ENCODE measurements around the gene AARS2.

Gene AARS2

DNA sequence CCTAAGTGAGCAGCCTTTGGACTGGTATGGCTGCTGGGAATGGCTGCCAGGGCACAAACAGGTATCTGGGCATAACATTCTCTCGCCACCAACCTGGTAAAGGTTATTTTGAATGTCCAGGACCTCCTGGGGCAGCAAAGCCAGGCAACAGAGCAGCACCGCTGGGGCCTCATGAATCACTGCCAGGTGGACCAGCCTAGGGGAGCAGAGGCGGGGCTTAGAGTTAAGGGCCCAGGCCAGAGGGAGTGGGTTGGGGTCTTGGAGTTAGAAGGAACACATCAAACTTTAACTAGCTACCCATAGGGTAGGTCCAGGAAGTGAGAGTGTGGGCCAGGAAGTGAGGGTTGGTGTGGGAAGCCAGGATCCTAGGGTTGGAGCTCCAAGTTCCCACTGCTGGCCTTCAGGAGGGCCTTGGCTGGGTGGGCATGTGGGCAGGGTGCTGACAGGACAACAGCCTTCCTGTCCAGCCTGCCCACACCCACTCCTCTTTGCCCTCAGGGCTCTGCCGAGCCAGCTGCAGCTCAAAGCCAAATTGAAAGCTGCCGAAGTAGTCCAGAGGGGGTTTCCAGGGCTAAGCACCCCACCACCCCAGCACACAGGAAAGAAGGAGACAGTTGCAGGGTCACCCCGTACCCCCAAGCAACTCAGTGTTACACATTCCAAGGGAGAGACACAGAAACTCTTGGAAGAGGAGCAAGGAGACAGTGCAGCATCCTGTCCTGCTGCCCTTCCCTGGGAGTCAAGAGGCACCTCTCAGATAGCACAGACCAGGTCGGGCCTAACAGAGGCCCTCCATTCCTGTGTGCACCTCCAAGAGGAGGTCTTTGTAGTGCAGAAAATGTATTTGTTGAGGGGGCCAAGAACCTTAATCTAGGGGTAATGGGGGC, 50.4 kb downstream of the AARS2 start:
- no peak for DNase-seq (ENCODE audit: low spot score)

DNA sequence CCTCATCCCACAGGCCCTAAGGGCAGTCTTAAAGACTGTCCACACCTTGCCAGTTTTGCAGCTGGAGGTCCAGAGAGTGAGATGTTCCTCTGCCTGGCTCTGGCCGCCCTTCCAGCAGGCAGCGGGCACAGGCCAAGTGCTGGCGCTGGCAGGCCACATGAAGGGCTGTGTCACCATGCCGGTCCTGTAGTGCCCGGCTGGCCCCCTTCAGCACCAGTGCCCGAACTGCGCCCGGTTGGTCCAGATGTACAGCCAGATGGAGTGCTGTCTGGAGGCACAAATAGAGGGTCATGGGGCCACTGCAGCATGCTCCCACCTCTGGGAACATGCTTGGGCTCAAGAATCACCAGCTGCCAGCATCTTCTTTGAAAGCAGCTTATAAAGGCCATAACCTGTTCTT, 51.6 kb downstream of the AARS2 start:
- no peak for DNase-seq (ENCODE audit: low spot score)

DNA sequence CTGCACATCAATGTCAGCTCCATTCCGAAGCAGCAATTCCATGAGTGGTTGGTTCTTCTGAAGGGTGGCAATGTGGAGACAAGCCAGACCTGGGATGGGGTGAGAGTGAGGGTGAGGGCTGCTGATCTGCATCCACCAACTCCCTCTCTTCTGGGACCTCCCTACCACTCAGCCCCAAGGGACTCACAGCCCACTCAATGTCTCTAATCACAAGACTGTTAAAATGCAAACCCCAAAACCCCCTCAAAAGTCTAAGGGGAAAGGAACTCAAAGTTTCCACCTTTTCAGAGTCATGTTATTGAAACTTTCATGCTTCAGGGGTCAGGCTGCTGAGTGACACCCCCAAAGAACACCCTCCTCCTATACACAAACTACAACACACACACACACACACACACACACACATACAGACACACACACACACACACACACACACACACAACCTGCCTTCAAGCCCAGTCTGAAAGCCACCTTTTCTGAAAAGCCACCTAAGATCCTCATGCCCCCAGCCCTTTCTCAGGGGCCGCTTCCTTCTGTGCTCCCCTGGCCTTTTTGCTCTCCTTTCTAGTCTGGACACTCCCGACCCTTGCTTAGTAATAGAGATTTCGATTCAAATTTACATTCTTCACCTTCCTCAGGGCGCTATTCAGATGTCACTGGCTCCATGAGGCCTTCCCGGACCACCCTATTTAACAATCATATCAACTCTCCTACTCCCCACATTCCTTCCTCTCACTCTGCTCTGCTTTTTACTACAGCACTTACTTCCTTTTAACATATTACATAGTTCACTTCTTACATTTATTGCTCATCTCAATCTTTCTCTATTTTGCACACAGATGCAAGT, 52.5 kb downstream of the AARS2 start:
- no peak for DNase-seq (ENCODE audit: low spot score)

DNA sequence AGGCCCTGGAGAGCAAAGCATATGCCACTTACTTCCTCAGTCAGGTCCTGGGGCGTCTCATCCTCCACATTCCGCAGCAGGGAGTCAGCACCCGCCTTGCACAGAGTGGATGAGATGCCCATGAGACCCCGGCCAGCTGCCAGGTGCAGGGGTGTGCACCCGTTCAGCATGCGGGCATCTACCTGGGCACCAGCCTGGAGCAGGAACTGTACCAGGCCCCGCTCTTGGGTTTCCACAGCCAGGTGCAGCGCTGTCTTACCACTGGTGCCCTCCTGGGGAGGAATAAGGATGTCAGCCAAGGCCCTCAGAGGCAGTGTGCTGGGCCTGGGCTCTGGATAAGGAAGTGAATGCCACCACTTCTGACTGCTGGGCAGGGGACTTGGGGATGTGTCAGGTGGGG, 53.1 kb downstream of the AARS2 start:
- DNase-seq (ENCODE audit: low spot score), result no peak

DNA sequence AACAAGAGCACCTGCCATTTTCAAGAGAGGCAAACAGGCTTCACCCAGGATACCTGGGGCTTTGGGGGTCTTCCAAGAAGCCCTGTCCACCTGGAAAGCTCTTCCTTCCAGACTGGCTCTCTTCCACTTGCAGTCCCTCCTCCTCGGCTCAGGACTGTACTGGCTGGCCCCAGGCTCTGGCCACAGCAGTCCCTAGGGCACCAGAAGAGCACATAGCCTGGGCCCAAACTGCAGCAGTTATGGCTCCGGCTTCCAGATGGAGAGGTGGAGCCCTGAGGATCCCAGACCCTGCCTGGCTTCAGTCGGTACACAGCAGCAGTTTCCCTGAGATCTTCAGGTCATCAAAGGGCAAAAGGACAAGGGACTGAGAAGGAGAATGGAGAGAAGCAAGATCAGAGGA, 54.2 kb downstream of the AARS2 start:
- DNase-seq (ENCODE audit: low spot score), result no peak

DNA sequence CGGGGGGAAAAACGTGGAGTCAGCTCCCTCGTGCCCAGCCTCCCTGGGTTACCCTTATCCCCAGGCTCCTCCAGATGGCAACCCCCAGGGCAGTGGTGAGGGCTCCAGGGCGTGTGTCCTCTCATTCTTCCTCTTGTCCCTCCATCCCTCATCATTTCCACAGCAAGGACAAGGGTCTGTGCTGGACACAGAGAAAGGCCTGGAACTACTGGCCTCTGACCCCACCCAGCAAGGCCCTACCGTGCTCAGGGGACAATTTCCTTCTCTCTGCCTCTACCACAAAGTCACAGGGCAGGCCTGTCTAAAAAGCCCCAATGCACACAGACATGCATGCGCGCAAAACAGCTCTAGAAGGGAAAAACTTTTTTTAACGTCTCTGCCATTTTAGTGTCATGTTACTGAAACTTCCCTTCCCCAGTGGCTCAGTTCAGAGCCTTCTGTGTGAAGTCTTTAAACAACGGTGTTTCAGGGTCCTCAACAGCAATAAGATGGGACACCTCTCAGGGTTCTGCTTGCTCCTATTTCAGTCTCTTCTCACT, 54.8 kb downstream of the AARS2 start:
- DNase-seq (ENCODE audit: low spot score), result no peak

DNA sequence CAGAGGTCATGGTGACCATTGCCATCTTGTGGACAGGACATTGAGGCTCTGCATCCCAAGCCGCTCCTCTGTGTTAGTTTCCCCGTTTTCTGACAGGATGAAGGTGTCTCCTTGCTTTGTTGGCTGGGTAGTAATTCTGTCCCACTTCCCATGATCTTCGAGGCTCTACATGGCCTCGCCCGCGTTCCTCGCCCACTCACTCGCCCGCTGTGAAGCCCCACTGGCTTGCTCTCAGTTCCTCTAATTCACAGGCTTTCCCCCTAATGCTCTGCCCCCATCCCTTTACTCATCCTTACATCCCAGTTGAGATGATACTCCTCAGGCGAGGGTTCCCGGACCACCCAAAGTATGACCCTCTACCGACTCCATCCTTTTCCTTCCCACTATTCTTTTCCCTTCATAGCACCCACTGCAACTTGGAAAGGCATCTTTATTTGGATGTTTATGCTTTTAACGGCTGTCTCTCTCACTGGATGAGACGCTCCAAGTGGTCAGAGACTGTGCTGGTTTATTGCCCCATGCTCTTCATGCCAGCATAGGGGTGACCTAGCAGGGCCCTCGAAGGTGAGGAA, 55.3 kb downstream of the AARS2 start:
- no peak for DNase-seq (ENCODE audit: low spot score)

DNA sequence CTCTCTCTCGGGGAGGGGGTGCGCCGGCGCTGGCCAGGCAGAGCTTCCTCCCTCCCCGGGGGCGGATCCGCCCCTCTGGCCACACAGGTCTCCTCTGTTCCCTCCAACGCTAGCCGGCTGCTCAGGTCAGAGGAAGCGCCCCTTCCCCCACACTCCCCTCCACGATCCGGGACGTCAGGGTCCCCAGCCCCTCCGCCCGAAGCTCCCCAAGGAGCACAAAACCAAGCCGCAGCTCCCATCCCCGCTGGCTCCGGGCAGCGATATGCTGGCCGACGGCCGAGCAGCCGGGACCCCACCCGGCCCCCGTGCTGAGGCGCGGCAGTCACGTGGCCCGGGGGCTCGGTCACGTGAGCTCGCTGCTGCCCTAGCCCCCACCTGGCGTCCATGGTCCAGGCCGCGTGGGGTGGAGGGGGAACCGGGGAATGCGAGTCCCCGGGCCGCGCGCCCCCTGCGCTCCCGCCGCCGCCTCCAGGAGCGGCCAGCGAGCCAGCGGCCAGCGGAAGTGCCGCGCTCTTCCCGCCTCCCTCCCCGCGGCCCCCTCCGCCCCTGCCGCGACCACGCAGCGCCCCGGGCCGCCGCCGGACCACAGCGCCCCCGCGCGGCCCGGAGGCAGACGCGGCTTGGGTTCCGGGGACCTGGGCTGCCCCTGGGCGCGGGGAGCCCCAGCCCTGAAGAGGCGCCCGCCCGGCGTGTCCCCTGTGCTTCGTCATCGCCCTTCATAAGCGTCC, 56.0 kb downstream of the AARS2 start, which contains the start of gene SLC35B2:
SLC35B2 (minus strand) TSS at position 504 of the 728 bp plus-strand sequence; CDS start at position 386, 118 bp downstream.
- DNase-seq (ENCODE audit: low spot score), result peak; percentile 94

DNA sequence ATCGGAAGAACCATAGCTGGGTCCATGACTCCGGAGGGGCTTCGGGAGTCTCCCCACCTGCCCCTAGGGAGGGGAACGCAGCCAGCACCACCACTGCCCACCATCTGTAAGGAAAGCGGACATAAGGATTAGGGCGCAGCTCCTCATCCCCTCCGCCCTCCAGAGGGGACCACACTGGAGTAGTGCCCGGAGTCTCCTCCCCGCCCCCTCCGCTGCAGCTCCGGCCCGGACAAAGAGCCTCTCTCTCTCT, 56.4 kb downstream of the AARS2 start:
- no peak for DNase-seq (ENCODE audit: low spot score)

DNA sequence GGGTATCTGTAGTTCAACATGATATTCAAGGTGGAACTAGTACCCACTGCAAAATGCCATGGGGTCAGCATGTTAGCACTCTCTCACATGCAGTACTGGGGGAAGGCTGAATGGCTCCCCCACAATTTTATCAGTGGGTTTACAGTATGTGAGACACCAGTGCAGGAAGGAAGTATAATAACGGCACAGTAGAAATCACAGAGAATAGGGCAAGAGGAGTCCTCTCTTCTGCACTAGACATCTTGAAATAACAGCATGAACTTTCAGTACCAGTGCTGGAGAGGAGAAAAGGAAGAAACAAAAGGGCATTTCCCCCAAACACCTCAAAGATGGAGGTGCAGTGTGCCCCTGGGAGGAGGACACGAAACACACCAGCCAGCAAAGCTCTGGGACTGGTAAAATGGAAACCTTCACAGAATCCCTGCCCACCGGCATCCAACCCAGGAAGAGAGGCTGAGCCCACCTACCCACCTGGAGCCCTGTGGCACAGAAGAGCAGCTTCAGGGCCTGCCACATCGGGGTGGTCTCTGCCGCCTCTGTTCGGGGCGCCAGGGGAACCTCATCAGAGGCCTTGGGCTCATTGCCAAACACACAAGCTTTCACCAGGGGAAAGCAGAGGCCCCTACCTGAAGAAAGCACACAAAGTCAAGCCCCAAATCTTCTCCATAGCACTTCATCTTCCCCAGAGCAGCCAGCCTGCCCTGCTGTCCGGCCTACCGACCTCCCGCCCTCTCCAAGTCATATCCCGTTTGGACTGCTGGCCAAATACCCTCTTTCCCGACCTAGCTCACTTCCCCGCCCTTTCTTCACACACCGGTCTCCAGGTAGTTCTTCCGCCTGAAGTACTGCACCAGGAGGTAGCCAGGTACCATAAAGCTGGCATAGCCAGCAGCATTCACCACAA, 57.0 kb downstream of the AARS2 start:
- no peak for DNase-seq (ENCODE audit: low spot score)

DNA sequence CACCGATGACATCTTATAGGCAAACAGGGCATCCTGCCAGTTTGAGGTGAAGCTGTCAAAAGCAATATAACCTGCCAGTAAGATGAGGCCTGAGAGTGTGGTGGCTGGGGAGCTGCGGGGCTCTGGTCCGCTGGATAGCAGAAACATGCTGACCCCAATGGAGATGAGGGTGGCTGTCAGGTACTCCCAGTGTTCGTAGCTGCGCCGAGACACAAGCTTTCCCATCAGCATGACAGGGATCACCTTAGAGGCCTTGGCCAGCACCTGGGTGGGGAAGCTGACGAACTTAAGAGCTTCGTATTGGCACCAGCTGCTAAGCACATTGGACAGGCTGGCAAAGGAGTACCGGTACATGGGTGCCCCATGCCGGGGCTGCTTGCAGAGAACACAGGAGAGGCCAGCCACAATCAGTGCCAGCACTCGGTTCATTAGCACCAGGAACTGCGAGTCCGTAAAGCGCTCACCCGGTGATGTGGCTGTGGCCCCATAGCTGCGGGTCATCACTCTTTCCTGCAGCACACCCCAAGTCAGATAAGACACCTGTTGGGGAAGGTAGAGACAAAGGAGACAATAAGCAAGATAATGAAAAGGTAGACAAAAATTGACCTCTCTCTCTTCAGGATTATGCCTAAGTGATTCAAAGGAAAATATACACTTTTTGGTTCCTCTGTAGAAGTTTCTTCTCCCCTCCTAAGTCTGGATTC, 57.9 kb downstream of the AARS2 start:
- DNase-seq (ENCODE audit: low spot score), result no peak

DNA sequence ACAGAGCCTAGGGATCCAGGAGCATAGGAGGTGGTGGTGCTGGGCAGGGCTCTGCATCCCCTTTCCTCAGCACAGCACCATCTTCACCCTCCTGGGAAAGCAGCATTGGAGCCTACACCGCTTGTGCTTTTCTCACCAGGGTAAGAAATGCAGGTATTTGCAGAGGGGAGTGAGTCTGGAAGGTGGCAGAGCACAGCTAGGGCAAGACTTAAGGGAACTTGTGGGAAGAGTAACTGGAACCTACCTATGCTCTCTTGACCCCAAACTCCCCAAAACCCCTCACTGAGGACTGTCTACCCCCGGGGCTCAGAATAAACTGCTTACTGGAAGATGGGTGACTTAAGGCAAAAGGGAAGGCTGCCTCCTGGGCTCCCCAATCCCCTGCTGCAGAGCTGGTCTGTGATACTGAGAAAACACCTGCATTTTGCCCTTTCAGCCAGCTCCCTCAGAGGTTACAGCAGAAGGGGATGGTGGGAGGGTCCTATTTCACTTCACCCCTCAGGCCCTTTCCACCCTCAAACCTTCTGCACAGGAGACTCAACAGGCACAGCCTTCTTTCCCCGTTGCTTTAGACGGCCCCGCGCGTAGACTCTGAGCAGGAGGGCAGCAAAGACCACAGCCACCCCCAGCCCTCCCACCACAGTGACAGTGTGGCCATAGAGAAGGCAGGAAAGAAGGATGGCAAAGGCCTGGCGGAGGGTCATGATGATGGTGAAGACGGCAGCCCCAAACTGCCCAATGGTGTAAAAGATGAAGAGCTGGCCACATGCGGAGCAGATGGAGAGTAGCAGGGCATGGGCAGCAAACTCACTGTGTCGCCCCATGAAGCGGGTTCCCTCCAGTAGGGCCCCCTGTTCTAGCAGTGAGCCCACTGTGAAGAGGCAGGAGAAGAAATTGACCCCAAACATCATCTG, 58.7 kb downstream of the AARS2 start:
- DNase-seq (ENCODE audit: low spot score), result no peak

DNA sequence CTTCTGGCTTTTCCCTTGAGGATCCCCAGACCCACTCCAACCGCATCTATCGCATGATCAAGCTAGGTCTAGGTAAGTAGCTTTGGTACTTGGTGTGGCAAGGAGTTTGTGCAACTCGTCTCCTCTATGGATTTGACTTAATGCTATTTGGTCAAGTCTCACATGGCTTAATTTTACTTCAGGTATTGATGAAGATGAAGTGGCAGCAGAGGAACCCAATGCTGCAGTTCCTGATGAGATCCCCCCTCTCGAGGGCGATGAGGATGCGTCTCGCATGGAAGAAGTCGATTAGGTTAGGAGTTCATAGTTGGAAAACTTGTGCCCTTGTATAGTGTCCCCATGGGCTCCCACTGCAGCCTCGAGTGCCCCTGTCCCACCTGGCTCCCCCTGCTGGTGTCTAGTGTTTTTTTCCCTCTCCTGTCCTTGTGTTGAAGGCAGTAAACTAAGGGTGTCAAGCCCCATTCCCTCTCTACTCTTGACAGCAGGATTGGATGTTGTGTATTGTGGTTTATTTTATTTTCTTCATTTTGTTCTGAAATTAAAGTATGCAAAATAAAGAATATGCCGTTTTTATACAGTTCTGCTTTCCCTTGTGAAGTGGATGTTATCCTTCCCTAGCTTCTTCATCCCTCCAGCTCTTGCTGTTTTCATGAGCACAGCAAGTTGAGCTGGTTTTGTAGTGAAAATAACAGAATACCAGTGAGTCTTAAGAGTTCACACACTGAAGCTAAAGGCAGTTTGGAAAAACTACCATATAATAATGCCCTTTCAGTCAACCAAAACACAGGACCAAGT, 59.6 kb downstream of the AARS2 start:
- DNase-seq (ENCODE audit: low spot score), result no peak

DNA sequence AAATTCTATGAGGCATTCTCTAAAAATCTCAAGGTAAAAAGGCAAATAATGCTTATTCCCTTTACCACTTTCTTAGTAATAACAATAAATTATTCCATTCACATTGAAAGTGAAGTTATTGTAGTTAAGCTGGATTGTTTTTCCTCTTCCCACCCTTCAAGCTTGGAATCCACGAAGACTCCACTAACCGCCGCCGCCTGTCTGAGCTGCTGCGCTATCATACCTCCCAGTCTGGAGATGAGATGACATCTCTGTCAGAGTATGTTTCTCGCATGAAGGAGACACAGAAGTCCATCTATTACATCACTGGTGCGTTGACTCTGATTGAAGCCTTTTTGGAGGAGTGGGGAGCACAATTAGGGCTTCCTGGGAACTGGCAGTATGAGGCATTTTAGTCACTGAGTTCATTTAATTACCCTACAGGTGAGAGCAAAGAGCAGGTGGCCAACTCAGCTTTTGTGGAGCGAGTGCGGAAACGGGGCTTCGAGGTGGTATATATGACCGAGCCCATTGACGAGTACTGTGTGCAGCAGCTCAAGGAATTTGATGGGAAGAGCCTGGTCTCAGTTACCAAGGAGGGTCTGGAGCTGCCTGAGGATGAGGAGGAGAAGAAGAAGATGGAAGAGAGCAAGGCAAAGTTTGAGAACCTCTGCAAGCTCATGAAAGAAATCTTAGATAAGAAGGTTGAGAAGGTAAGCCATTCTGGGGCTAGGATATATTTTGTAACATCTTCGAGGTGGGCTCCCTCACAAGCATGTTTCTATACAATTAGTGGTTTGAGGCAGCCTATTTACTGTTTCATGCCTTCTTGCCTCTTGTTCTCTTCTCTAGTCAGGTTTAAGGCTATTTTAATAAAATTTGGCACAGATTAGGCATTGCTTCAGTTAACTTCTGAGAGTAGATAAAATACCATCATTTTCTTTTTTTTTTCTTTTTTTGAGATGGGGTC, 61.3 kb downstream of the AARS2 start:
- DNase-seq (ENCODE audit: low spot score), result no peak

DNA sequence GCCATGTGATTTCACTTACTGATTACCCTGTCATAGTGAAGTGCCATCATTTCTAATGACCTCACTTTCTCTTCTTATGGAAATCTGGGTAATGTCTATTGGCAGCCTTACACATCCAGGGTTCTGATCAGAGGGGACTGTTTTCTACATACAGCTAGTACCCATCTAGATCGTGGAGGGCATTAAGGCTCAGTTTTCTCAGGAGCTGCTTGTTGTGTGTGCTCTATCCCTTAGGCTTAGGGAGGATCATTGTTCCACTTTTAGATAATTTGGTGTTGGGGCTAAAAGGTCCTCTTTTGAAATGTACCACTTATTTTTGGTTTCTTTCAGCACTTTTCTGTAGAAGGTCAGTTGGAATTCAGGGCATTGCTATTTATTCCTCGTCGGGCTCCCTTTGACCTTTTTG, 62.4 kb downstream of the AARS2 start:
- no peak for DNase-seq (ENCODE audit: low spot score)

DNA sequence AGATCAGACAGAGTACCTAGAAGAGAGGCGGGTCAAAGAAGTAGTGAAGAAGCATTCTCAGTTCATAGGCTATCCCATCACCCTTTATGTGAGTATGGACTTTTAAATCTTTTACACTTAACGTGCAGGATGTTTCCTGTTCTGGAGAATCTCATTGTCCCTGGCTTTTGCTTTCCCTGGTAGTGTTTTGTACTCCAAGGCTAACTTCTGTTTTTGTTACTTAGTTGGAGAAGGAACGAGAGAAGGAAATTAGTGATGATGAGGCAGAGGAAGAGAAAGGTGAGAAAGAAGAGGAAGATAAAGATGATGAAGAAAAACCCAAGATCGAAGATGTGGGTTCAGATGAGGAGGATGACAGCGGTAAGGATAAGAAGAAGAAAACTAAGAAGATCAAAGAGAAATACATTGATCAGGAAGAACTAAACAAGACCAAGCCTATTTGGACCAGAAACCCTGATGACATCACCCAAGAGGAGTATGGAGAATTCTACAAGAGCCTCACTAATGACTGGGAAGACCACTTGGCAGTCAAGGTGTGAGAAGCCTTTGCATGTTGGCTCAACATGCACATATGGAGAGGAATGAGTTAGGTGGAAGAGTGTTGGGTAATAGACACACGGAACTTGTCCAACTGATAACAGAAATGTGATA, 63.0 kb downstream of the AARS2 start:
- DNase-seq (ENCODE audit: low spot score), result no peak
